Tibial artery (tissue), 4 donors: Measurements from ENCODE around the gene IGFN1.

Experiments
- DNase-seq, 2 donors: peaks; one replicate each; pipeline ENCODE4 v3.0.0-alpha.2; 2019
- H3K27ac ChIP-seq, 2 donors: fragments of 200-600 bp; sonication (generic) in 1 of 2; 1 replicate in 1 of 2; 2 replicates in 1 of 2; pipeline ENCODE4 v1.5.1; 2018 to 2019; ENCODE audit warnings: mild to moderate bottlenecking in 1 of 2
- H3K27me3 ChIP-seq, 2 donors: fragments of 200-600 bp; sonication (generic) in 1 of 2; one replicate each; pipeline versions ENCODE4 v1.5.1 to v1.6.0; 2016 to 2019
- H3K36me3 ChIP-seq, 3 donors: fragments of 200-600 bp; sonication (generic) in 2 of 3; one replicate each; pipeline ENCODE4 v1.5.1; 2016 to 2019; ENCODE audit warnings: mild to moderate bottlenecking in 2 of 3
- H3K4me1 ChIP-seq, 4 donors: fragments of 200-600 bp; sonication (generic) in 2 of 4; 1 replicate in 3 of 4; 2 replicates in 1 of 4; pipeline ENCODE4 v1.5.1; 2016 to 2019
- H3K4me3 ChIP-seq, 2 donors: fragments of 200-600 bp; sonication (generic) in 1 of 2; 1 replicate in 1 of 2; 2 replicates in 1 of 2; pipeline ENCODE4 v1.5.1; 2018 to 2019; ENCODE audit warnings: mild to moderate bottlenecking in 2 of 2
- H3K9me3 ChIP-seq, 3 donors: fragments of 200-600 bp; sonication (generic) in 1 of 3; one replicate each; pipeline ENCODE4 v1.5.1; 2016 to 2019
- intact Hi-C: fragments of 100-400 bp; cut with DNase I; formaldehyde crosslinking; loops from one replicate; pipeline ENCODE4 v1.15.0; 2023; ENCODE audit warnings: low total_unique reads
- TF ChIP-seq, protein P1 (sequence below), 2 experiments: fragments of 200-600 bp in 1 of 2; fragments of 450-650 bp in 1 of 2; IDR thresholded peaks; one replicate each; pipeline ENCODE4 v1.5.1; 2017 to 2019; ENCODE audit warnings: antibody characterized with exemption in 2 of 2, mild to moderate bottlenecking in 1 of 2, moderate library complexity in 1 of 2

The IGFN1 gene

GRCh38 chr1:201248721-201249559, 58.3 kb downstream of the IGFN1 start:
- H3K27ac ChIP-seq = no peak overlapping the region
- TF ChIP-seq, protein P1, sequence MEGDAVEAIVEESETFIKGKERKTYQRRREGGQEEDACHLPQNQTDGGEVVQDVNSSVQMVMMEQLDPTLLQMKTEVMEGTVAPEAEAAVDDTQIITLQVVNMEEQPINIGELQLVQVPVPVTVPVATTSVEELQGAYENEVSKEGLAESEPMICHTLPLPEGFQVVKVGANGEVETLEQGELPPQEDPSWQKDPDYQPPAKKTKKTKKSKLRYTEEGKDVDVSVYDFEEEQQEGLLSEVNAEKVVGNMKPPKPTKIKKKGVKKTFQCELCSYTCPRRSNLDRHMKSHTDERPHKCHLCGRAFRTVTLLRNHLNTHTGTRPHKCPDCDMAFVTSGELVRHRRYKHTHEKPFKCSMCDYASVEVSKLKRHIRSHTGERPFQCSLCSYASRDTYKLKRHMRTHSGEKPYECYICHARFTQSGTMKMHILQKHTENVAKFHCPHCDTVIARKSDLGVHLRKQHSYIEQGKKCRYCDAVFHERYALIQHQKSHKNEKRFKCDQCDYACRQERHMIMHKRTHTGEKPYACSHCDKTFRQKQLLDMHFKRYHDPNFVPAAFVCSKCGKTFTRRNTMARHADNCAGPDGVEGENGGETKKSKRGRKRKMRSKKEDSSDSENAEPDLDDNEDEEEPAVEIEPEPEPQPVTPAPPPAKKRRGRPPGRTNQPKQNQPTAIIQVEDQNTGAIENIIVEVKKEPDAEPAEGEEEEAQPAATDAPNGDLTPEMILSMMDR (IDR thresholded peaks at IDR 0.05) = no peak
- H3K9me3 ChIP-seq = no peaks in the 10 kb centered on the region
- peaks cover 0 to 13% of the 10 kb centered on the region in 2 donors for H3K27me3 ChIP-seq
- no peak overlapping the region for H3K4me3 ChIP-seq
- no peaks in the 10 kb centered on the region for H3K4me1 ChIP-seq
- H3K36me3 ChIP-seq = no peaks in the 10 kb centered on the region
- no peak for DNase-seq
- intact Hi-C loops = no loop called here

GRCh38 chr1:201250326-201251011, 59.8 kb downstream of the IGFN1 start:
- Histone ChIP-seq H3K9me3 (no peaks in the 10 kb centered on the region), H3K4me3 (no peak overlapping the region), H3K27ac (no peak overlapping the region), H3K27me3 (peaks cover 0 to 12% of the 10 kb centered on the region in 2 donors), H3K4me1 (no peaks in the 10 kb centered on the region), H3K36me3 (no peaks in the 10 kb centered on the region)
- TF ChIP-seq, protein P1 (IDR thresholded peaks at IDR 0.05) = no peak
- no peak for DNase-seq
- intact Hi-C loops = loop anchor here (5.0 kb wide), 2 partner anchors 112 to 267 kb away; no protein-coding TSS in a partner anchor

GRCh38 chr1:201251411-201251810, 60.8 kb downstream of the IGFN1 start:
- H3K27me3 ChIP-seq = peaks cover 0 to 14% of the 10 kb centered on the region in 2 donors
- H3K36me3 ChIP-seq = no peaks in the 10 kb centered on the region
- intact Hi-C loops = loop anchor here (5.0 kb wide), 2 partner anchors 111 to 266 kb away; no protein-coding TSS in a partner anchor
- H3K4me1 ChIP-seq = no peaks in the 10 kb centered on the region
- no peaks in the 10 kb centered on the region for H3K9me3 ChIP-seq
- H3K4me3 ChIP-seq = no peak overlapping the region
- TF ChIP-seq, protein P1 (IDR thresholded peaks at IDR 0.05) = no peak
- H3K27ac ChIP-seq = no peak overlapping the region
- no peak for DNase-seq

- no peak for DNase-seq
- H3K27me3 ChIP-seq = peaks cover 0 to 14% of the 10 kb centered on the region in 2 donors
- H3K4me3 ChIP-seq = no peak overlapping the region
- H3K9me3 ChIP-seq = no peaks in the 10 kb centered on the region
- no peak overlapping the region for H3K27ac ChIP-seq
- TF ChIP-seq, protein P1 (IDR thresholded peaks at IDR 0.05) = no peak
- intact Hi-C loops = loop anchor here (5.0 kb wide), 2 partner anchors 110 to 265 kb away; no protein-coding TSS in a partner anchor
- H3K4me1 ChIP-seq = no peaks in the 10 kb centered on the region
- H3K36me3 ChIP-seq = no peaks in the 10 kb centered on the region
Observed at GRCh38 chr1:201251851-201252430, 61.3 kb downstream of the IGFN1 start.

- intact Hi-C loops = loop anchor here (5.0 kb wide), 2 partner anchors 109 to 264 kb away; no protein-coding TSS in a partner anchor
- no peaks in the 10 kb centered on the region for H3K4me1 ChIP-seq
- TF ChIP-seq, protein P1 (IDR thresholded peaks at IDR 0.05) = no peak
Observed at GRCh38 chr1:201252944-201253371, 62.3 kb downstream of the IGFN1 start.

More at GRCh38 chr1:201252944-201253371, 62.3 kb downstream of the IGFN1 start:
- Histone ChIP-seq H3K36me3 (no peaks in the 10 kb centered on the region), H3K27me3 (peaks cover 0 to 14% of the 10 kb centered on the region in 2 donors), H3K4me3 (no peak overlapping the region), H3K9me3 (no peaks in the 10 kb centered on the region), H3K27ac (no peak overlapping the region)
- DNase-seq = no peak
